HG03064 (cell line): ENCODE data around the gene SIK2.
"Not testable (repeated sequence)": the region's sequence is repeated elsewhere in the genome, so short reads cannot be mapped to it uniquely, and the experiment has no call there.

Experiments used
- ATAC-seq: cut with Tn5 transposase; IDR thresholded peaks from one replicate; pipeline ENCODE4 v1.9.1; 2021; ENCODE audit warnings: low read depth; ENCODE audit not compliant: unreplicated experiment

SIK2 gene

GRCh38 chr11:111620518-111620917 is 18.3 kb downstream of the SIK2 start:
- no peak for ATAC-seq

DNA sequence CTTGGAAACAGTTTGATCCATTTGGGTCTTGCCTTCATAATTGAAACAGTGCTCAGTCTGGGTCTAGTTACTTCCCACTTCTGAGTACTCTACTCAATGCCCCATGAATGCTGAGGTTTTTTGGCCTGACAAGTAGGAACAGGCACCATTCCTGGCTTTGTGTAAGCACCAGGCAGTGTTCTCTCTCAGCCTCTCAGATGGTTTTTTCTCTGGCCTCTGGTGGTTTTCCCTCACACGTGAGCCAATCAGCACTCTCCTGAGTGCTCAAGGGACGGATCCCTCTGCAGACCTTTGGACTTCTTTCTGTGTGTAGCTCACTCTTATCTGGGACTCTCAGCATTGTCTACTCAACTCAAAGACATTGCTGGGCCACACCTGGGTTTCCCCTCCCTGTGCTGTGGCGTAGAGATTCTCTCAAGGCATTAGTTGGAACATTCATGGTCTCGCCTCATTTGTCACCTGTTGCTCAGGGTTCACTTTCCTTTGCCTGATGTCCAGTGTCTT is 21.3 kb downstream of the SIK2 start:
- no peak for ATAC-seq

DNA sequence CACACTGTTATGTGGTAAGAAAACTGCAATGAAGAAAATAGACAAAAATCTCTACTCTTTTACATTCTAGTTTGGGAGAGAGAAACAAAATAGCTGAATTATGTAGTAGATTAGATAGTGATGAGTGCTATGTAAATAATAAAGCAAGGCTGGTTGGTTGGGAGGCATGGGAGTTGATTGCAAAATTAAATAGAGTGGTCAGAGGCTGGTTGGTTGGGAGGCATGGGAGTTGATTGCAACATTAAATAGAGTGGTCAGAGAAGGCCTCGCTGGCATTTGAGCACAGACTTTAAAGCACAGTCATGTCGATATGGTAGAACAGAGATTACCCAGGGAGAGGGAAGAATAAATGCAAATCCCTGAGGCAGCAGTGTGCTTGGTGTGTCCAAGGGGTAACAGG is 22.4 kb downstream of the SIK2 start:
- ATAC-seq = no peak

DNA sequence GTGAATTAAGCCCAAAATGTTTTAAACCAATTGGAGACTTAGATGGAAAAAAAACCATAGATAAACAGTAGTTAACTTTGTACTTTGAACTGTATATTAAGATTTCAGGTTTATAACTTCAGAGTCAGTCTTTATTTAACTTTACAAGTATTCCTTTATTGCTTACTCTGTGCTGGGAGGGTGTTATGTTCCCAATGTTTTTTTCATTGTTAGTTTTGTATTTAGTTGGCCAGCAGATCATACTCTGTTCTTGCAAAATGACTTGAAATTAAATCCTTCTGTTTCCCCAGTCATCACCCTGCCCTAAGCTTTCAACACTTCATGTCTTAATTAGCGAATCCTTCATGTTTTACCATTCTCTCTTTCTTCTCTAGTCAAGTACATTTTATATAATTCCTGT is 25.3 kb downstream of the SIK2 start:
- no peak for ATAC-seq

- ATAC-seq = no peak
These were observed 27.2 kb downstream of the SIK2 start for GRCh38 chr11:111629499-111629898.

- no peak for ATAC-seq
These were observed 28.9 kb downstream of the SIK2 start for GRCh38 chr11:111631024-111631665.

- ATAC-seq = no peak
These were observed 29.4 kb downstream of the SIK2 start for GRCh38 chr11:111631666-111632039.

GRCh38 chr11:111632516-111633220 is 30.4 kb downstream of the SIK2 start:
- no peak for ATAC-seq

DNA sequence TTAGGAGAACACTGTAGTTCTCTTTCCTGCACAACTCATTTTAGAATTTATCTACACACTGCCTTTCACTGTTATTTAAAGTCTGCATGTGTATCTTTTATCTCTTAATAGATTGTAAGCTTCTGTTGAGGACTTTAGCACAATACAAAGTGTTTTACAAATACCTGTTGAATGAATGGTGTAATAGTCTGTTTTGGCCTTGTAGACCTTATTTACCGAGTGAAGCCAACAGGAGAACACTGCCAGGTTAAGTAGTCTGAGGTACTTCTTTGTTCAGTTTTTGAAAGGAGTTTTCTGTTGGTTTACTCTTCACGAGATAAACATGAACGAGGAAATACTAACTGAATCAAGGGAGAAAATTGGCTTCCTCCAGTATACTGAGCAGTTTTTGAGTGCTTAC is 31.0 kb downstream of the SIK2 start:
- no peak for ATAC-seq

- no peak for ATAC-seq
These were observed 31.6 kb downstream of the SIK2 start for GRCh38 chr11:111633756-111634362.

DNA sequence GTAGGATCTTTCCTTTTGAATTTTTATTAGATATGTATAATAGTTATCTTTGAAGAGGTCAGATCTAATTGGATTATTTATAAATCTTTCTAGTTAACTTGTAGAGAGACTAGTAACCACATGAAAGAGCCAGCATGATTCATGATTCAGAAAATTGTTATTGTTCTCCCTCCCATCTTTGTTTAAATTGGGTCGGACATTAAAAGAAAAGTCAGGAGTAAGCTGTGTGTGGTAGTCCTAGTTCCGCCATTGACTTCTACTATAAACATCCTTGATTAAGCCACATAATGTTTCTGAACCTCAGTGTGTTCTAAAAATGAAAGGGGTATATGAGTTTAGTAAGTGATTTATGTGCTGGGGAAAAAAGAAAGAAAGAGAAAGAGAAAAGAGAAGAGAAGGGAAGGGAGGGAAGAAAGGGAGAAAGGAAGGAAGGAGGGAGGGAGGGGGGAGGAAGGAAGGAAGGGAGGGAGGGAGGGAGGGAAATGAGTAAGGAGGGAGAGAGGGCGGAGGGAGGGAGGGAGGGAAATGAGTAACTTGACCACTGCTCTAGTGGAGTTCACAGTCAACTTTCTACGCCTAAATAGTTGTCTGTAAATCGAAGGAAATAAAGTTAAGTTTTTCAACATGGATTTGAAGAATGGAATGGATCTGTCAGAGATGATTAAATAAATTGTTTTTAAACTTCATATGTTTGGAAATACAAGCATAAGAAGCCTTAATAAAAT is 32.9 kb downstream of the SIK2 start:
- no peak for ATAC-seq

DNA sequence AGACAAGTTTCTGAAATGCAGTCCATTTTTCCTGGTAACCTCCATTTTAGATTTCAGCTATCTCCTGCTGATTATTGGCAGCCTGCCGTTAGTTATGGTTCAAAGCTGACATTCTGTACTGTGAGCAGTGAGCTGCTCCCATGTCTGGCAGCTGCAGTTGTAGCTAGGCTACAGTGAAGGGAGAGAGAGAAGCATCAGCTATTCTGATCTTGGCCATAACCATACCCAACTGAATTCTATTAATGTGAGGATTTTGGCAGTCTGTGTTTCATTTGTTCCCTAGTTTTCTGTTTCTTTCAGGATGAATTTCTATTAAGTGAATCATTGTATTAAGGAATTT is 33.4 kb downstream of the SIK2 start:
- no peak for ATAC-seq

GRCh38 chr11:111637885-111638284 is 35.6 kb downstream of the SIK2 start:
- ATAC-seq = no peak

- ATAC-seq = no peak
These were observed 37.1 kb downstream of the SIK2 start for GRCh38 chr11:111639226-111639925.

- no peak for ATAC-seq
These were observed 39.2 kb downstream of the SIK2 start for GRCh38 chr11:111641339-111642015.

GRCh38 chr11:111642542-111642941 is 40.3 kb downstream of the SIK2 start:
- ATAC-seq = no peak

GRCh38 chr11:111644922-111645321 is 42.7 kb downstream of the SIK2 start:
- ATAC-seq = no peak

- ATAC-seq = no peak
These were observed 43.5 kb downstream of the SIK2 start for GRCh38 chr11:111645657-111646316.

- not testable (repeated sequence) for ATAC-seq
These were observed 49.1 kb downstream of the SIK2 start for GRCh38 chr11:111651336-111651735.

DNA sequence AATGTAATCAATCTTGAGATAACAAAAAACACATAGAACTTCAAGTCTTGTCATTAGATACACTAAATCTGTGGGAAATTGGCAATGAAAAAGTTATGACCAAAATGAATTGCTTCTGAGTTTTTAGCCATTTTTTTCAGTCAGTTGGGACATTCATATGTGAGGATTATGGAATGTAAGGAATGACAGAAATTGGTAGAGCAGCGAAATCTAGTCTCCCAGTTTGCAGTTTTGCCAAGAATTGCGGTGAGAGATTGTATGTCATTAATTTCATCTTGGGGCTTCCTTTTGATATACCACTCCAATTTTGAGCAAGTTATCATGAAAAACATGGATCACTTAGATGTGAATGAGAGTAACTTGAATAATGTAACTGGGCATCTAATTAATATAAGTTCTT is 49.9 kb downstream of the SIK2 start:
- no peak for ATAC-seq
